Muscle of arm (tissue), 14 donors: ENCODE measurements around the gene HEPHL1. TPM values are rescaled to one million over a fixed set of nuclear protein-coding genes. Genes with fewer than 3 reads are reported as not detected.
"Not testable (repeated sequence)": the region's sequence is repeated elsewhere in the genome, so short reads cannot be mapped to it uniquely, and the experiment has no call there.

Source experiments
- DNase-seq: peaks from one replicate; pipeline ENCODE4 v3.0.0-alpha.2; 2013
- long read RNA-seq, 11 donors: transcript quantifications; one replicate each; lab custom pipeline, GENCODE V29; 2026
- polyA plus RNA-seq, 12 donors: library from polyadenylated mRNA; unstranded; fragments of 120-200 nt; gene quantifications; one replicate each; pipeline ENCODE4 v1.2.1, GENCODE V29; 2013; ENCODE audit not compliant: insufficient read length in 12 of 12

The HEPHL1 gene
- under 1 TPM in 5 of 12 donors, not detected in 7; 0.03 to 0.07 (median 0.04) TPM for polyA plus RNA-seq
- long read RNA-seq, donor 1, result 0 reads
- long read RNA-seq, donor 2, result 0 reads
- long read RNA-seq, donor 3, result 0 reads
- long read RNA-seq, donor 4, result 0 reads
- long read RNA-seq, donor 5, result 0 reads
- long read RNA-seq, donor 6, result 0 reads
- long read RNA-seq, donor 7, result 0 reads
- long read RNA-seq, donor 8, result 0 reads
- long read RNA-seq, donor 9, result 0 reads
- long read RNA-seq, donor 10, result 0 reads
- long read RNA-seq, donor 11, result 0 reads

- no peak for DNase-seq
Measured at GRCh38 chr11:94020777-94021481, at the start of gene HEPHL1. Gene HEPHL1, plus strand, starts transcription at chr11:94021354. Its CDS starts 15 bp downstream, at chr11:94021369.

DNA sequence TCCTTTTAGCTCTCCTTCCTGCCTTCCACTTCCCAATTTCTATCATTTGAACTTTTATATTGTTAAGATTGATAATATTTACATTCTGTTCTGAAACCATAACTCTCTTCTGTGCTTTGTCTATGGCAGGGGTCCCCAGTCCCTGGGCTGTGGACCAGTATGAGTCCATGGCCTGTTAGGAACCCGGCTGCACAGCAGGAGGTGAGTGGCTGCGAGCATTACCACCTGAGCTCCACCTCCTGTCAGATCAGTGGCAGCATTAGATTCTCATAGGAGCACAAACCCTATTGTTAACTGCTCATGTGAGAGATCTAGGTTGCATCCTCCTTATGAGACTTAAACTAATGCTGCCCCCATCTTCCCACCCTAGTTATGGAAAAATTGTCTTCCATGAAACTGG is 48.4 kb upstream of the HEPHL1 start:
- no peak for DNase-seq

GRCh38 chr11:93973322-93974051 is 47.7 kb upstream of the HEPHL1 start:
- not testable (repeated sequence) for DNase-seq

GRCh38 chr11:93974759-93975158 is 46.4 kb upstream of the HEPHL1 start:
- no peak for DNase-seq

GRCh38 chr11:93976577-93977254 is 44.4 kb upstream of the HEPHL1 start:
- DNase-seq, result not testable (repeated sequence)

DNA sequence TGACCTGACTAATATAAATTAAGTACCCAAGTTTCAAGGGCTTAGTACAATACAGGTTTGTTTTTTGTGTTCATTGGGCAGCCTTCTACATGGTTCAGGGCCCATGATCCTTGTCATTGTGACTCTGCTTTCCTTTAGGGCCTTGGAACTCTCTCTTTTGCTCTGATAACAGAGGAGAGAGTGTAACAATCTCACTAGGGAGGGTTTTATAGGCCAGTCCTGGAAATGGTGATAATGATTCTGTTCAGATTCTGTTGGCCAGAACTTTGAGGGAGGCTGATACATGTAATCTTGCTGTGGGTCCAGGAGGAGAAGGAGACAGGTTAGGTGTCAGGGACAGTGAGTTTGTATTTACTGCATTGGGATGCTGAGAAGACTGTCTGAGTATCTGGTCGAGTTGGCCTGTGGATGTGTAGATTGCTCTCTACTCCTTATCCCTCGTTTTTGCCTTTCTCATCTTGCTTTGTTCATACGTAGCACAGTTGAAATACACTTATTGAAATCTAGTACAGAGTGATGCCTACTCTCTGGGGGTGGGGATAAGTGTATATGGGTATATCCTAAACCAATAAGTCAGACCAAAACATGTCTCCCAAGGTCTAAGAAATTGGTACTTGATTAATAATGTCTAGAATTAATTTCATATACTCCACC is 37.5 kb upstream of the HEPHL1 start:
- DNase-seq, result no peak

DNA sequence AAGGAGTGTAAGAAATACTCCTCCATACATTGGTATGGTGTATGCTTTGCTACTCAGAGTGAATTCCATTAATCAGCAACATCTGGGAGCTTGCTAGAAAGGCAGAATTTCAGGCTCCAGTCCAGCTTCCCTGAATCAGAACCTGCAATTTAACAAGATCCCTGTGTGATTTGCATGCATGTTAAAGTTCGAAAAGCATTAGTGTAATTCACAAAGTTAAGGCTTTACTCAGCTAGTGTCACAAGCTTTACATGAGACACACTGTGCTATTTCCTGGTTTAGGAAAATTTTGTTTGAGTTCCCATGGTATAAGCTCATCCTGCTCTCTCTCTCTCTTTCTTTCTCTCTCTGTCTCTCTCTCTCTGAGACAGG is 37.0 kb upstream of the HEPHL1 start:
- no peak for DNase-seq

DNA sequence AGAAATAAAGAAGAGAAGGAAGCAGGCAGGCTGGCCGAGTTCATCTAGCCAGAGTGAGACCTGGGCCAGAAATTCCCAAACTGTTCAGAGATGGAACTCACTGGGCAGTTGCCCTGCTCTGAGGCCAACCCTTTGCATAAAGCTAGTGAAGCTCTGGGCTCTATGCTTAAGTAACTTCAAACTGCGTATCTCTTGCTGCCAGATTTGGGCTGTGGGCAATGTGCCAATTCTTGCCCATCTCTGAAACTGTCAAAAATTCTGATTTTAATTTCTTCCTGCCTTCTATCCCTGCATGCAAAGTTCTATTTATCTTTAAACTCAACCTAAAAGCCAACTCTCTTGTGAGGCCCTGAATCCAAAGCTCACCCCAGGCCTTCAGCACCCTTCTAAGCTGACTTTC is 36.2 kb upstream of the HEPHL1 start:
- no peak for DNase-seq

- no peak for DNase-seq
Measured at GRCh38 chr11:93986716-93987115, 34.4 kb upstream of the HEPHL1 start.

DNA sequence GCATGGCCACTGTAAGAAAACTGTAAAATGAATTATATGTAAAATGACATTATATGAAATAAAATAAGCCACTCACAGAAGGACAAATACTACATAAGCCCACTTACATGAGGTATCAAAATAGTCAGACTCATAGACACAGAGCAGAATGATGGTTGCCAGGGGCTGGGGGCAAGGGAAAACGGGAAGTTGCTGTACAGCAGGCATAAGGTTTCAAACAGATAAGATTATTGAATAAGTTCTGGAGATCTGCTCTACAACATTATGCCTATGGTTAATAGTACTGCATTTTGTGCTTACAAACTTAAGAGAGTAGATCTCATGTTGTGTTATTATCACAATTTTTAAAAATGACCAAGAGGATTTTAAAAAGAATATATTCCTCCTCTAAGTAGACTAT is 32.7 kb upstream of the HEPHL1 start:
- DNase-seq, result no peak

DNA sequence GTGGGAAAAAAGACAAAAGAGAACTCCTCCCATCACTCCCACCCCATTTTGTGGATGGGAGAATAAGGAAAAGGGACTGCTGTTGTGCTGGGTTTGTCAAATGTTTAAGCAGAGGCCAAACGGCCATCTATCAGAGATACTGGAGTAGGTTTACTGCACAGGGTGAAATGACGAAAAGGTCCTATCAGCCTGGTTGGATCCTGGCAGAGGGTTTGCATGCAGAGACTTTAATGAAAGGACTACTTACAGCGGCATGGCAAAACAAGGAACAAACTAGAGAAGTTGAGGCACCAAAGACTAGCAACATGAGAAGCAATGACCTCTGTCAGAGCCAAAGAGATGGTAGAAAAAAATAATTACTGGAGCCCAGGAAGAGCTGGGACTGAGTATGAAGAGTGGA is 32.2 kb upstream of the HEPHL1 start:
- no peak for DNase-seq

DNA sequence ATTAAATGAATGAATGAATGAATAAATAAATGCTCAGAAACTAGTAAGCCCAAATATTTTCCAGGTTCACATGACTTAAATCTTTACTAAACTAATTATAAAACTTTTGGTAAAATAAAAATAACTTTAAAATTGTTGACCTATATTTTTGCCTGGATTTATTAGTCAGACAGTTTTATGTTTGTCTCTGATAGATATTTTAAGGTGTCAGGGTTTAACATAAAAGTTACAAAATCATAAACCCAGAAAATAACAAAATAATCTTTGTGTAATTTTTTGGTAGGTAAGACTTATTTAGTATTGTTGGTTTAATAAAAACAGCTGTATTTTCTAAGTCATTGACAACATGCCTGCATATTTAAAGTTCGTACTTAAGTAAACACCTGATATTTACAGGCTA is 27.4 kb upstream of the HEPHL1 start:
- DNase-seq, result no peak

GRCh38 chr11:93997741-93998140 is 23.4 kb upstream of the HEPHL1 start:
- DNase-seq, result no peak

DNA sequence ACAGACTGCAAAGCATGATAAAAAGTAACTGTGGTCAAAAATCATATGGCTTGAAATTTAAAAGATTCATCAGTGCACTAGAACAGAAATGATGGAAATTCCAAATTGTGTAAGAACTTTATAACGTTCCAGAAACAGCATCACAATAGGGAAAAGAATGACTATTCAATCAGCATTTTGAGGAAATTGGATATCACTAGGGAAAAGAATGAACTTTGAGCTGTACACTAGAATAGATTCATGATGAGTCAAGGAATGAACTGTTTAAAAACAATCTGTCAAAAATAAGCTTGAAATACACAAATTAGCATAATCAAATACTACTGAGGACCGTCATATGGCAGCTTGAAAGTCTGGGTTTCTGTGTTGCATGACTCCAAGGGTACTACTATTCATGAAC is 20.5 kb upstream of the HEPHL1 start:
- no peak for DNase-seq

DNA sequence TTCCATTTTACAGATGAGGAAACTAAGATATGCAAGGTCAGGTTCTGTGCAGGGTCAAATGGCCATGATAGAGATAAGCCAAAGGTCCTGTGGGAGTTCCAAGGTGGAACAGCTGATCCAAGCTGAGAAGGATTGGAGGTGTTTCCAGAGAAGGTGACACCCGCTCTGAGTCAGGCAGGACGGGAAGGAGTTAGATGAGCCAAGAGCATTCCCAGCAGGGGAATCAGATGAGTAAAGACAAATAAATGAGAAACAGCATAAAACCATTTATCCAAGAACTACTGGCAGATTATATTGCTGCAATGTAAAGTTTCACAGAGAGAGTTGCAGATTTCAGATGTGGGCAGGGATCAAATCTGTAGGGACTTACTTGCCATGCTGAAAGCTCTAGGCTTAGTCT is 18.9 kb upstream of the HEPHL1 start:
- DNase-seq, result no peak

DNA sequence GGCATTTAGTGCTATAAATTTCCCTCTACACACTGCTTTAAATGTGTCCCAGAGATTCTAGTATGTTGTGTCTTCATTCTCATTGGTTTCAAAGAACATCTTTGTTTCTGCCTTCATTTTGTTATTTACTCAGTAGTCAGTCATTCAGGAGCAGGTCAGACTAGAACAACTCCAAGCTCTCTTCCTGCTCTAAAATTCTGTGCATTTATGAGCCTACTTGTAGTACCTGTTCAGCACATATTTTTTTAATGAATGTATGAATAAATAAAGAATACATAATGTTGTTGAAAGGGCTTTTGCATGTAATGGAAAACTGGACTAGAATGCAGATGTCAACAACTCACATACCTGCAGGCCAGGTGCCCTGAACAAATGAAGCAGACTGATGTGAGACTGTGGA is 13.7 kb upstream of the HEPHL1 start:
- DNase-seq, result no peak

GRCh38 chr11:94007906-94008305 is 13.2 kb upstream of the HEPHL1 start:
- DNase-seq, result no peak

DNA sequence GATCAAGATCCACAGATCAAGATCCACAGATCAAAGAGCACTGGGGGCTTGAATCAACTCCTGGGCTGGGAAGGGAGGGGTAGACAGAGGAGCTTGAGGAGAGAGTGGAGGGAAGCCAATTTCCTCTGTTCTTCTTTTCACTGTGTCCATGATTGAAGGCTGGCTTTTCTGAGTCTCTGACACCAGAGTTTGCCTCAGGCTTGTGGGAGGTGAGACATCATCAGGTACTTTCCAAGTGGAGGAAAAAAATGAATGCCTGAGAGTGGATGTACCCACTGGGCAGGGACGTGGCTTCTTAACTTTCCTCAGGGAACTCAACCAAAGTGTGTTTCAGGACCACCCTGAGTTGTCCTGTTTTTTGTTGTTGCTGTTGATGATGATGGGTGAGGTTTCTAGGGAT is 11.0 kb upstream of the HEPHL1 start:
- no peak for DNase-seq

DNA sequence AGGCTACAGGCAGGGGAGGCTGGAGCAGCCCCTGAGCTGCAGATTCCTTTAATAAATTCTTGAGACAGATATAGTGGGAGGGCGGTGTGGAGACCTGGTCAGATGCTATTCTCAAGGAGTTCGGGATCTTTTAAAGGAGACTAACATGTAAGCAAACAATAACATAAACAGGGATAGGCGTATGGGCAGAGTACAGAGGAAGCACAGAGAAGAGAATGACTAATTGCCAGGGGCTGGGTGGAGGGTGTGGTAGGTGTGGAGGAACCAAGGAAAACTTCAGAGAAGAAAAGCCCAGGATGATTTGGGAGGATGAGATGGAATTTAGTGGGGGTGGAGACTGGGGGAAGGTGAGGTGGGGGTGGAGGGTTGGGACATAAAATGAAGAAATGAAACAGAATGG is 9.7 kb upstream of the HEPHL1 start:
- DNase-seq, result no peak

DNA sequence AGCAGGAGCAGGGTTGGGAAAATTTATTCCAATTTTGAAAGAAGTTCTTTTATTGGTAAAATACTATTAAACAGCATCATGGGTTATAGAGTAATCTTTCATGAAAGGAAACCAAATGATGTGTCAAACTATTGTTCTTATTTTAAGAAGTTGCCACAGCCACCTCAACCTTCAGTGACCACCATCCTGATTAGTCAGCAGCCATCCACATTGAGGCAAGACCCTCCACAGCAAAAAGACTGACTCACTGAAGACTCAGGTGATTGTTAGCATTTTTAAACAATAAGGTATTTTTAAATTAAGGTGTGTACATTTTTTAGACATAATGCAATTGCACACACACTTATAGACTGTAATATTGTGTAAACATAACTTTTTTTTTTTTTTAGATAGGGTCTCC is 3.7 kb upstream of the HEPHL1 start:
- no peak for DNase-seq

- DNase-seq, result no peak
Measured at GRCh38 chr11:94018721-94019120, 2.4 kb upstream of the HEPHL1 start.

GRCh38 chr11:94023856-94024255 is 2.7 kb downstream of the HEPHL1 start:
- DNase-seq, result no peak
